GM10266 (cell line): ENCODE data around the gene UGT1A10.

Source experiments
- DNase-seq: peaks from one replicate; pipeline ENCODE4 v3.0.0; 2012; ENCODE audit errors: extremely low spot score
- TF ChIP-seq, protein P1 (sequence below): IDR thresholded peaks from 2 replicates; pipeline ENCODE4 v1.5.1; 2012; ENCODE audit warnings: mild to moderate bottlenecking, low read depth; ENCODE audit not compliant: control insufficient read depth, insufficient read depth; ENCODE audit errors: missing control alignments

Gene UGT1A10

GRCh38 chr2:233686928-233687327 lies 50.7 kb downstream of the UGT1A10 start:
- TF ChIP-seq, protein P1, sequence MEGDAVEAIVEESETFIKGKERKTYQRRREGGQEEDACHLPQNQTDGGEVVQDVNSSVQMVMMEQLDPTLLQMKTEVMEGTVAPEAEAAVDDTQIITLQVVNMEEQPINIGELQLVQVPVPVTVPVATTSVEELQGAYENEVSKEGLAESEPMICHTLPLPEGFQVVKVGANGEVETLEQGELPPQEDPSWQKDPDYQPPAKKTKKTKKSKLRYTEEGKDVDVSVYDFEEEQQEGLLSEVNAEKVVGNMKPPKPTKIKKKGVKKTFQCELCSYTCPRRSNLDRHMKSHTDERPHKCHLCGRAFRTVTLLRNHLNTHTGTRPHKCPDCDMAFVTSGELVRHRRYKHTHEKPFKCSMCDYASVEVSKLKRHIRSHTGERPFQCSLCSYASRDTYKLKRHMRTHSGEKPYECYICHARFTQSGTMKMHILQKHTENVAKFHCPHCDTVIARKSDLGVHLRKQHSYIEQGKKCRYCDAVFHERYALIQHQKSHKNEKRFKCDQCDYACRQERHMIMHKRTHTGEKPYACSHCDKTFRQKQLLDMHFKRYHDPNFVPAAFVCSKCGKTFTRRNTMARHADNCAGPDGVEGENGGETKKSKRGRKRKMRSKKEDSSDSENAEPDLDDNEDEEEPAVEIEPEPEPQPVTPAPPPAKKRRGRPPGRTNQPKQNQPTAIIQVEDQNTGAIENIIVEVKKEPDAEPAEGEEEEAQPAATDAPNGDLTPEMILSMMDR, result no peak
- no peak for DNase-seq

DNA sequence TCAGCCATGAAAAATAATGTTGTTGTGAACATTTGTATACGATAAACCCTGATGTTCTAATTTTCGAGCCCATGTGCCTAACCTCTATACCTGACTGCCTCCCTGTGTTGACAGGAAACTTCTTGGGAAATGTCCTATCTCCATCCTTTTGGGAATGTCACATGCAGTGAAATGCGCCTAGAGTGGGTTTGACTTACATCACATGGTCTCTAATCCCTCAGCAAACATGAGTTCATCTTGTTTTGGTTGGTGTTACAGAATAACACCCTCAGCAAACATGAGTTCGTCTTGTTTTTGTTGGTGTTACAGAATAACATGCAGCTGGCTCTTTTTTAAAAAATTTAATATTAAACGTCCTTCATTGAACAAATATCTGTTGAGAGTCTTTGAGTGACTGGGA lies 52.1 kb downstream of the UGT1A10 start:
- no peak for DNase-seq
- TF ChIP-seq, protein P1, result no peak

GRCh38 chr2:233689031-233689430 lies 52.8 kb downstream of the UGT1A10 start:
- TF ChIP-seq, protein P1, result no peak
- DNase-seq, result no peak

DNA sequence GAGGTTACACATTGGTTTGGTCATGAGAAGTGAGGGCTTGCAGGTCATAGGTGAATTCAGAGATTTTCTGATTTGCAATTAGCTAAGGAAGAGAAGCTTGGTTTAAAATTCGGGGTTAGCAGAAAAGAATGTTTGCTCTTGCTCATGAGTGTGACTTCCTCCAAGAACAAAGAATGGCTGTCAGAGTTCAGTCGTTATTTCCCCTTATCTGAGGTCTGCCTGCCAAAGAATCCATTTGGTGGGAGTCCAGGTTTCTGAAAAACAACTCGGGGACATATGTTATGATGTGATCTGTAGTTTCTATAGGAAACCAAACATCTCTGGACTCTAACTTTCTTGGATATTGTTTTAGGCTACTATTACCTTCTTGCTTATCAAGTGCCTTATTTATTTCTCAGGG lies 53.3 kb downstream of the UGT1A10 start:
- no peak for DNase-seq
- TF ChIP-seq, protein P1, result no peak

GRCh38 chr2:233690444-233690843 lies 54.2 kb downstream of the UGT1A10 start:
- DNase-seq, result no peak
- TF ChIP-seq, protein P1, result no peak

DNA sequence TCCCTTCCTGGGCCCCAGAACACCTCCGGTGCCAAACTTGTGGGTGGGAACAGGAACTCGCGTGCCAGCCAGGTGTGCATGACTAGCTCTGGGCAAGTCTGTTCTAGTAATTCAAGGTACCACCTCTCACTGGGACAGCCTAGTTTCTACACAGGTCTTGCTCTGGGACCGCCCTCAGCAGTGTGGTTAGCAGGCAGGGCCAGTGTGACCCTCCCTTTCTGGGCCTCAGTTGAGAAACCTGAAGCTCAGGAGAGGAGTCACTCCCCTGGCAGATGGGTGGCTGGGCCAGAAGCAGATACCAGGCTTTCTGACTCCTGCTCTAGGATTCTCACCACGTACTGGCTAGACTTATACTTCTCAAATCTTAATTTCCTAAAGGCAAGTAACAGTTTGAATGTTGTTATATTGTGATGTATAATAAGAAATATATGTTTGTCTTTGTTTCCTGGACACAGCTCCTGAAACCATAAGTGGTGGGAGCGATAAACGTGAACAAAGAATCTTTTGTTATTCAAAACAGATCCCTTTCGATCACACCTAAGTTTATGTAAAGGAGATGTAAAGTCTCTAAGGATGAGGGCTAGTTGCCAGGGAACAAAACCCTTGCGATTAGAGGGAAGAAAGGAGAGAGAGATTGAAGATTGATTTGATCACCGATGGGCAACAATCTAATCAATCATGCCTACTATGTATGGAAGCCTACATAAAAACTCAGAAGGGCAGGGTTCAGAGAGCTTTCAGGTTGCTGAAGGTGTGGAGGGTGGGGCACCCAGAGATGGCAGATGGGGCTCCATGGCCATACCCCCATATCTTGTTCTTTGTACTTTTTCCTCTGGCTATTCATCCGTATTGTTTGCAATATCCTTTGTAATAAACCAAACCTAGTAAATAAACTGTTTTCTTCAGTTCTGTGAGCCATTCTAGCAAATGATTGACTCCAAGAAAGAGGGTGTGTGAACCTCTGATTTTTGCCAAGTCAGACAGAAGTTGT lies 55.5 kb downstream of the UGT1A10 start:
- TF ChIP-seq, protein P1, result no peak

GRCh38 chr2:233692648-233693047 lies 56.4 kb downstream of the UGT1A10 start, which contains the start of gene UGT1A6:
Gene UGT1A6, plus strand, starts transcription at chr2:233692890. Its CDS starts 115 bp downstream, at chr2:233693005.
- TF ChIP-seq, protein P1, result no peak

More for the DNA sequence above, 55.5 kb downstream of the UGT1A10 start:
- no peak for DNase-seq

More at GRCh38 chr2:233692648-233693047, 56.4 kb downstream of the UGT1A10 start, which contains the start of gene UGT1A6:
- no peak for DNase-seq
